A549 (cell line): ENCODE data around the gene PABPC4L. TPM values are rescaled to one million over a fixed set of nuclear protein-coding genes. Genes with fewer than 3 reads are reported as not detected.

ENCODE experiments used
- ATAC-seq, 2 experiments: fragments of 200-7000 bp in 1 of 2; fragments of >200 bp in 1 of 2; cut with Nextera tagmentation in 1 of 2; cut with Tn5 transposase in 1 of 2; 3 replicates each; pipeline versions ENCODE4 v1.8.0 to v1.9.1; 2018 to 2020; ENCODE audit warnings: mild to moderate bottlenecking in 1 of 2, moderate library complexity in 1 of 2
- CTCF ChIA-PET: fragments of 300-600 bp; sonication (Branson Sonifier 250); formaldehyde crosslinking; extraction: SDS; loops from one replicate; lab custom pipeline; 2021; ENCODE audit warnings: antibody characterized with exemption, inconsistent platforms; lab: Yijun Ruan, JAX
- POLR2A ChIA-PET: fragments of 350-600 bp; formaldehyde crosslinking; extraction: SDS; loops from one replicate; lab custom pipeline; 2021; ENCODE audit warnings: antibody characterized with exemption, inconsistent platforms; lab: Yijun Ruan, JAX
- DNase-seq, 2 experiments: peaks; one replicate each; pipeline versions ENCODE4 v3.0.0 to v3.0.0-alpha.2; 2011 to 2016; ENCODE audit warnings: low read depth in 1 of 2, low spot score in 1 of 2
- FAIRE-seq: peaks from 2 replicates; lab custom pipeline; 2011; peaks lifted over from hg19 to GRCh38; lab: Jason Lieb, UNC
- H3K27ac ChIP-seq, 2 experiments: fragments of >200 bp; sonication (Bioruptor Twin); formaldehyde crosslinking; 3 replicates each; pipeline ENCODE4 v1.5.1; 2016 to 2017
- H3K4me1 ChIP-seq: fragments of >200 bp; sonication (Bioruptor Twin); formaldehyde crosslinking; 3 replicates; pipeline ENCODE4 v1.6.1; 2016
- H3K4me2 ChIP-seq: fragments of >200 bp; sonication (Bioruptor Twin); formaldehyde crosslinking; 3 replicates; pipeline ENCODE4 v1.6.1; 2016
- H3K4me3 ChIP-seq: fragments of >200 bp; sonication (Bioruptor Twin); formaldehyde crosslinking; 3 replicates; pipeline ENCODE4 v1.5.1; 2016
- H3K9me3 ChIP-seq: fragments of >200 bp; sonication (Bioruptor Twin); formaldehyde crosslinking; 3 replicates; pipeline ENCODE4 v1.6.1; 2016
- CBX8 ChIP-seq: fragments of 200-600 bp; sonication (generic); IDR thresholded peaks from 2 replicates; pipeline ENCODE4 v1.6.1; 2016
- CHD4 ChIP-seq: fragments of 200-600 bp; sonication (generic); IDR thresholded peaks from 2 replicates; pipeline ENCODE4 v1.6.1; 2016; ENCODE audit warnings: antibody characterized with exemption, mild to moderate bottlenecking, borderline replicate concordance
- EHF ChIP-seq: fragments of 250-450 bp; sonication (Bioruptor Pico); IDR thresholded peaks from 2 replicates; pipeline ENCODE4 v1.5.0; 2020; ENCODE audit warnings: mild to moderate bottlenecking
- ESRRA ChIP-seq: fragments of 150-350 bp; IDR thresholded peaks from 2 replicates; pipeline ENCODE4 v1.6.1; 2014; ENCODE audit warnings: mild to moderate bottlenecking, low read length, borderline replicate concordance
- FOSB ChIP-seq: fragments of 250-450 bp; sonication (Bioruptor Pico); IDR thresholded peaks from 2 replicates; pipeline ENCODE4 v1.5.0; 2020; ENCODE audit warnings: mild to moderate bottlenecking, moderate library complexity
- FOSL2 ChIP-seq, 2 experiments: fragments of 450-650 bp in 1 of 2; fragments of >200 bp in 1 of 2; sonication (Bioruptor Twin) in 1 of 2; formaldehyde crosslinking; IDR thresholded peaks; 2 replicates each; pipeline versions ENCODE4 v1.5.0 to v1.6.1; 2016 to 2020; ENCODE audit warnings: mild to moderate bottlenecking in 1 of 2, moderate library complexity in 1 of 2
- GATA3 ChIP-seq: IDR thresholded peaks from 2 replicates; pipeline ENCODE4 v1.6.1; 2012; ENCODE audit warnings: borderline replicate concordance
- HEYL ChIP-seq: fragments of 250-450 bp; sonication (Bioruptor Pico); IDR thresholded peaks from 2 replicates; pipeline ENCODE4 v1.8.0; 2021; ENCODE audit warnings: mild to moderate bottlenecking, moderate library complexity
- HOXA7 ChIP-seq: fragments of 250-450 bp; sonication (Bioruptor Pico); IDR thresholded peaks from 2 replicates; pipeline ENCODE4 v1.5.0; 2020; ENCODE audit warnings: mild to moderate bottlenecking, moderate library complexity
- HOXB13 ChIP-seq: fragments of 250-450 bp; sonication (Bioruptor Pico); IDR thresholded peaks from 2 replicates; pipeline ENCODE4 v1.5.0; 2020; ENCODE audit warnings: low read depth, mild to moderate bottlenecking, moderate library complexity
- HOXB5 ChIP-seq: fragments of 250-450 bp; sonication (Bioruptor Pico); IDR thresholded peaks from 2 replicates; pipeline ENCODE4 v1.5.0; 2020; ENCODE audit warnings: mild to moderate bottlenecking, moderate library complexity
- KDM1A ChIP-seq: fragments of 200-600 bp; sonication (generic); IDR thresholded peaks from 2 replicates; pipeline ENCODE4 v1.6.1; 2016; ENCODE audit warnings: low read depth, mild to moderate bottlenecking
- MAFK ChIP-seq: fragments of 450-650 bp; IDR thresholded peaks from 2 replicates; pipeline ENCODE4 v1.6.1; 2014; ENCODE audit not compliant: partially characterized antibody
- MYC ChIP-seq: IDR thresholded peaks from 2 replicates; pipeline ENCODE4 v1.6.1; 2012; ENCODE audit warnings: mild to moderate bottlenecking, inconsistent platforms, low read length, improper control_type of control experiment, borderline replicate concordance
- NFE2L2 ChIP-seq: fragments of 150-350 bp; conservative IDR thresholded peaks from 2 replicates; pipeline ENCODE4 v1.6.1; 2014; ENCODE audit warnings: low read length
- NPAS2 ChIP-seq: fragments of 250-450 bp; sonication (Bioruptor Pico); IDR thresholded peaks from 2 replicates; pipeline ENCODE4 v1.8.0; 2022; ENCODE audit warnings: mild to moderate bottlenecking, moderate library complexity, borderline replicate concordance
- PHF8 ChIP-seq: fragments of 200-600 bp; sonication (generic); IDR thresholded peaks from 2 replicates; pipeline ENCODE4 v1.6.1; 2016; ENCODE audit warnings: low read depth, mild to moderate bottlenecking, antibody characterized with exemption, moderate library complexity, borderline replicate concordance
- POLR2A ChIP-seq: IDR thresholded peaks from 2 replicates; pipeline ENCODE4 v1.6.1; 2012; ENCODE audit warnings: mild to moderate bottlenecking, low read length
- POLR2AphosphoS2 ChIP-seq: conservative IDR thresholded peaks from 2 replicates; pipeline ENCODE4 v1.6.1; 2012; ENCODE audit warnings: low read length, improper control_type of control experiment, inconsistent platforms
- SMC3 ChIP-seq: fragments of >200 bp; sonication (Bioruptor Twin); formaldehyde crosslinking; IDR thresholded peaks from 3 replicates; pipeline ENCODE4 v1.6.1; 2018; ENCODE audit warnings: inconsistent platforms
- SREBF2 ChIP-seq: fragments of 450-650 bp; IDR thresholded peaks from 2 replicates; pipeline ENCODE4 v1.6.1; 2014; ENCODE audit warnings: mild to moderate bottlenecking, moderate library complexity
- ZC3H11A ChIP-seq: fragments of 450-650 bp; IDR thresholded peaks from 2 replicates; pipeline ENCODE4 v1.6.1; 2014; ENCODE audit warnings: antibody characterized with exemption, mild to moderate bottlenecking
- ZFP36 ChIP-seq: fragments of 450-650 bp; IDR thresholded peaks from 2 replicates; pipeline ENCODE4 v1.6.1; 2014; ENCODE audit warnings: borderline replicate concordance; ENCODE audit not compliant: partially characterized antibody
- WGBS: methylation state at CpG from one replicate; pipeline ENCODE4 v1.1.6; 2017; ENCODE audit errors: missing lambda C conversion rate; 5-methylcytosine and 5-hydroxymethylcytosine counted together
- polyA plus RNA-seq, 4 experiments: library from polyadenylated mRNA; depleted of rRNA in 3 of 4; stranded (reverse); fragments of >200 nt; fragmentation: RNase III in 1 of 4; extraction: RNeasy Plus Mini Kit Qiagen cat#74134 plus additional on column Dnase treatment in 1 of 4; gene quantifications; 2 replicates in 3 of 4; 3 replicates in 1 of 4; pipeline ENCODE4 v1.2.3, GENCODE V29; 2011 to 2017
- TF ChIP-seq, protein P1 (sequence below): fragments of 250-450 bp; sonication (Bioruptor Pico); IDR thresholded peaks from 2 replicates; pipeline ENCODE4 v1.5.0; 2021; ENCODE audit warnings: mild to moderate bottlenecking, moderate library complexity, borderline replicate concordance
- TF ChIP-seq, protein P2 (sequence below): fragments of >200 bp; sonication (Bioruptor Twin); formaldehyde crosslinking; IDR thresholded peaks from 2 replicates; pipeline ENCODE4 v1.6.1; 2016
- TF ChIP-seq, protein P3 (sequence below): IDR thresholded peaks from 2 replicates; pipeline ENCODE4 v1.6.1; 2012

Gene PABPC4L
- polyA plus RNA-seq, 2 of the 4 experiments (the other 2 are of a cell fraction) = 0.53 to 0.56 TPM

DNA sequence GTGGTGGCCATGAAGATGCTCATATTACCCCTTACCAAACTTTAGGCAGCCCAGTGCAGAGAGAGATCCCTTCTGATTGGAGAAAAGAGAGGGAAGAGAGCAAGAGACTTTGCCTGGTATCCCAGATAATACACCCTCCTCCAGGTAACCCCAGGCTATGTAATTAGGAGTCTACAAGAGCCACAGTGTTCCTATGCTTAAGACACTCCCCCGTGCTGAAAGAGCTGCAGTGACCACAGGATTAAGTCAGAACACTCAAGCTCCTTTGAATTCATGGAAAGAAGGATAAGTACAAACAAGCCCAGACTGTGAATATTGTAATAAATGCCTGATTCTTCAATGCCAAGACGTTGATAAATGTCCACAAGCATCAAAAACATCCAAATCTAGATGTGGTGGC, 41.4 kb downstream of the PABPC4L start (continued):
- TF ChIP-seq, protein P1, sequence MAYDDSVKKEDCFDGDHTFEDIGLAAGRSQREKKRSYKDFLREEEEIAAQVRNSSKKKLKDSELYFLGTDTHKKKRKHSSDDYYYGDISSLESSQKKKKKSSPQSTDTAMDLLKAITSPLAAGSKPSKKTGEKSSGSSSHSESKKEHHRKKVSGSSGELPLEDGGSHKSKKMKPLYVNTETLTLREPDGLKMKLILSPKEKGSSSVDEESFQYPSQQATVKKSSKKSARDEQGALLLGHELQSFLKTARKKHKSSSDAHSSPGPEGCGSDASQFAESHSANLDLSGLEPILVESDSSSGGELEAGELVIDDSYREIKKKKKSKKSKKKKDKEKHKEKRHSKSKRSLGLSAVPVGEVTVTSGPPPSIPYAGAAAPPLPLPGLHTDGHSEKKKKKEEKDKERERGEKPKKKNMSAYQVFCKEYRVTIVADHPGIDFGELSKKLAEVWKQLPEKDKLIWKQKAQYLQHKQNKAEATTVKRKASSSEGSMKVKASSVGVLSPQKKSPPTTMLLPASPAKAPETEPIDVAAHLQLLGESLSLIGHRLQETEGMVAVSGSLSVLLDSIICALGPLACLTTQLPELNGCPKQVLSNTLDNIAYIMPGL (CRISPR knock-in tag) = no peak

DNA sequence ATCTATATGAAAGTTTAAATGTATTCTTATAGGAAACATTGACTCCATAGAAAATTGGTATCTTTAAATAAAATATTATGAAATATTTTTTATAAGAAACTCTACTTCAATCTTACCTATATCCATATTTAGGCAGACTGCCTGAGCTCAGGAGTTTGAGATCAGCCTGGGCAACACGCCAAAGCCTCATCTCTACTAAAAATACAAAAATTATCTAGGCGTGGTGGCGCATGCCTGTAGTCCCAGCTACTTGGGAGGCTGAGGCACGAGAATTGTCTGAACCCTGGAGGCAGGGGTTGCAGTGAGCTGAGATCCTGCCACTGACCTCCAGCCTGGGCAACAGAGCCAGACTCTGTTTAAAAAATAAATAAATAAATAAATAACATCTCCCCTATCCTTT, 47.5 kb downstream of the PABPC4L start:
- Histone ChIP-seq H3K4me1 (no peaks in the 10 kb centered on the region), H3K4me2 (no peak overlapping the region)
- TF ChIP-seq SMC3 = no peak
- TF ChIP-seq HEYL (CRISPR knock-in tag) = no peak
- TF ChIP-seq POLR2AphosphoS2 = no peak
- TF ChIP-seq CHD4 = no peak
- no peak for TF ChIP-seq ZFP36
- TF ChIP-seq HOXA7 (CRISPR knock-in tag) = no peak
- TF ChIP-seq, protein P2, sequence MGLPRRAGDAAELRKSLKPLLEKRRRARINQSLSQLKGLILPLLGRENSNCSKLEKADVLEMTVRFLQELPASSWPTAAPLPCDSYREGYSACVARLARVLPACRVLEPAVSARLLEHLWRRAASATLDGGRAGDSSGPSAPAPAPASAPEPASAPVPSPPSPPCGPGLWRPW = no peak
- no peak for TF ChIP-seq ESRRA
- TF ChIP-seq ZC3H11A = no peak
- TF ChIP-seq MAFK = no peak
- TF ChIP-seq, protein P3, sequence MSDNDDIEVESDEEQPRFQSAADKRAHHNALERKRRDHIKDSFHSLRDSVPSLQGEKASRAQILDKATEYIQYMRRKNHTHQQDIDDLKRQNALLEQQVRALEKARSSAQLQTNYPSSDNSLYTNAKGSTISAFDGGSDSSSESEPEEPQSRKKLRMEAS = no peak
- TF ChIP-seq FOSB (CRISPR knock-in tag) = no peak
- no peak for TF ChIP-seq PHF8
- TF ChIP-seq GATA3 = no peak
- TF ChIP-seq, all 56 proteins: peak for 0
- Histone ChIP-seq H3K9me3 (no peaks in the 10 kb centered on the region), H3K4me3 (no peak overlapping the region), H3K27ac (no peak overlapping the region)
- FAIRE-seq (no peak), DNase-seq (no peak), ATAC-seq (no peak)
- ChIA-PET CTCF (no interaction called here), POLR2A (no interaction called here)
- WGBS = 53% methylated on average over 4 of the region's 4 CpGs

DNA sequence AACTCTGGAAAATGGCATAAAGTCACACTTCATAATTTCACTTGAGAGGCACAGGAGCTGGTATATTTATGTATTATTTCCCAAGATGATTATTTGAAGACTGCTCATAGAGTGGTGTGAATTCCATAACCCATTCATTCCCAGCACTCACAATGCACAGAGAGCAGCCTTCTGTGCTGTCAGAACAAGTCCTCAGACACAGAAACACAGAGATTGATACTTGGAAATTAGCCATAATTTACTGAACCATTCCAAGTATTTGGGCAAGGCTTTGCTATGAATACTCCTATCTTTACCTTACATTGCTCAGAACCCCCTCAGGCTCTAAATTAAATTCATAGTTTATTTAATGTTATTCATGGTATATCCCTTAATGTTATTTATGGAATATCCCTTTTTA, 53.6 kb downstream of the PABPC4L start:
- Histone ChIP-seq H3K4me3 (no peak overlapping the region), H3K9me3 (no peaks in the 10 kb centered on the region), H3K4me1 (no peaks in the 10 kb centered on the region), H3K27ac (no peak overlapping the region)
- DNase-seq (no peak), ATAC-seq (no peak), FAIRE-seq (no peak)
- CTCF ChIA-PET = no interaction called here
- POLR2A ChIA-PET = no interaction called here
- no peak for TF ChIP-seq FOSB (CRISPR knock-in tag)
- no peak for TF ChIP-seq NPAS2 (CRISPR knock-in tag)
- no peak for TF ChIP-seq KDM1A
- TF ChIP-seq CHD4 = no peak
- TF ChIP-seq FOSL2 (IDR thresholded peaks at IDR 0.05) = no peak
- TF ChIP-seq FOSL2 (CRISPR knock-in tag; IDR thresholded peaks at IDR 0.05) = no peak
- no peak for TF ChIP-seq MYC
- TF ChIP-seq NFE2L2 = no peak
- no peak for TF ChIP-seq SREBF2
- no peak for TF ChIP-seq EHF
- no peak for TF ChIP-seq HOXB13
- TF ChIP-seq POLR2A = no peak
- TF ChIP-seq CBX8 = no peak
- TF ChIP-seq, protein P2 = no peak
- no peak for TF ChIP-seq HOXB5 (CRISPR knock-in tag)
- TF ChIP-seq, all 56 proteins: peak for 0
- H3K4me2 ChIP-seq = no peak overlapping the region
